OCI-LY7 (cell line): ENCODE results near the gene VWA2.

Experiments used
- CTCF ChIP-seq: fragments of 200-600 bp; sonication (generic); conservative IDR thresholded peaks from 2 replicates; pipeline ENCODE4 v1.5.1; 2014; ENCODE audit warnings: mild to moderate bottlenecking, antibody characterized with exemption, low read length, moderate library complexity, mixed read lengths
- EZH2phosphoT487 ChIP-seq: fragments of 200-600 bp; sonication (generic); IDR thresholded peaks from 2 replicates; pipeline ENCODE4 v1.6.1; 2018; ENCODE audit warnings: low read depth, borderline replicate concordance, mild to moderate bottlenecking, mixed run types, antibody characterized with exemption, low read length, moderate library complexity, mixed read lengths

DNA sequence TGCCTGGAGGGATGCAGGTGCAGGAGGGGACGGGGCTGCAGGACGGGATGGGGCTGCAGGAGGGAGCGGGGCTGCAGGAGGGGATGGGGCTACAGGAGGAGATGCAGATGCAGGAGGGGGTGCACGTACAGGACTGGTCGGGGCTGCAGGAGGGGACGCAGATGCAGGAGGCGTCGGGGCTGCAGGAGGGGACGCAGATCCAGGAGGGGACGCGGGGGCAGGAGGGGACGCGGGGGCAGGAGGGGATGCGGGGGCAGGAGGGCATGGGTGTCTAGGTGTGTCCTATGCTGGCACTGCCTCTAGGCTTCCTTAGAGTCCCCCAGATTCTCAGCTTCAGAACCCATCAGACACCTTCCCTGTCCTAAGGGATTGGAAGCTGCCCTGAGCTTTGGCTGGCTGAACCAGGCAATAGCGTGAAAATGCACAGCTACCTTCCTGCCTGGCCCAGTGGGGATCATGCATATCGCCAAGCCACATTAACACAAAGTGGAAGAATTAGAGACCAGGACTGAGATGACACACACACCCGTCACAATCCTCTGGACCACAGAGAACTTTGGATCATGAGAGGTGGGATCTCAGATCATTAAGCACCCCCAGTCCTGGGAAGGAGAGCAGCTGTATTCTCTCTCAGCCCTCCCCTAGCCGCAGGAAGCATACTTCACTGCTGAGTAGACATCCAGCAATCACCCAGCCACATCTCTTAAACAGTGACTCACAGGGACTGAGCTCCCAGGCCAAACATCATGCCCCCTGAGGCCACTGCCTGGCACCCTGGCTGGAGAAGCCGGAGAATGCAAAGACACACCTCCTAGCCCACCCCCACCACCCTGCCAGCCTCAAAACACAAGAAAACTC lies 67.3 kb downstream of the VWA2 start:
- TF ChIP-seq EZH2phosphoT487 = no peak
- no peak for TF ChIP-seq CTCF
